Osteocyte (in vitro differentiated cells): Measurements from ENCODE around the gene PHACTR4. TPM values are rescaled to one million over a fixed set of nuclear protein-coding genes. Genes with fewer than 3 reads are reported as not detected.
"Not testable (repeated sequence)": the region's sequence is repeated elsewhere in the genome, so short reads cannot be mapped to it uniquely, and the experiment has no call there.

Experiments used
- DNase-seq: peaks from one replicate; pipeline ENCODE4 v3.0.0; 2021; ENCODE audit warnings: mixed read lengths; ENCODE audit not compliant: unreplicated experiment; ENCODE audit errors: extremely low spot score
- H3K27ac Mint-ChIP-seq: one replicate; pipeline ENCODE4 v1.8.0; 2021; ENCODE audit warnings: mild to moderate bottlenecking, mixed read lengths; ENCODE audit not compliant: unreplicated experiment
- H3K27me3 Mint-ChIP-seq: one replicate; pipeline ENCODE4 v1.8.0; 2021; ENCODE audit warnings: mixed read lengths; ENCODE audit not compliant: unreplicated experiment
- H3K36me3 Mint-ChIP-seq: one replicate; pipeline ENCODE4 v1.8.0; 2021; ENCODE audit warnings: mixed read lengths; ENCODE audit not compliant: unreplicated experiment
- H3K4me1 Mint-ChIP-seq: one replicate; pipeline ENCODE4 v1.8.0; 2021; ENCODE audit warnings: mixed read lengths; ENCODE audit not compliant: unreplicated experiment
- H3K4me3 Mint-ChIP-seq: one replicate; pipeline ENCODE4 v1.8.0; 2021; ENCODE audit warnings: mild to moderate bottlenecking, moderate library complexity, mixed read lengths; ENCODE audit not compliant: unreplicated experiment
- H3K9me3 Mint-ChIP-seq: one replicate; pipeline ENCODE4 v1.8.0; 2021; ENCODE audit warnings: mixed read lengths; ENCODE audit not compliant: unreplicated experiment
- total RNA-seq: library from RNA; stranded (reverse); gene quantifications from 2 replicates; pipeline ENCODE4 v1.2.1, GENCODE V29; 2021
- TF ChIP-seq, protein P1 (sequence below): fragments of 200-600 bp; sonication (generic); IDR thresholded peaks from 2 replicates; pipeline ENCODE4 v1.5.0; 2021; ENCODE audit warnings: antibody characterized with exemption, mild to moderate bottlenecking, moderate library complexity

The PHACTR4 gene
- total RNA-seq, 1 donor from 2014 or later: 56.0 TPM

DNA sequence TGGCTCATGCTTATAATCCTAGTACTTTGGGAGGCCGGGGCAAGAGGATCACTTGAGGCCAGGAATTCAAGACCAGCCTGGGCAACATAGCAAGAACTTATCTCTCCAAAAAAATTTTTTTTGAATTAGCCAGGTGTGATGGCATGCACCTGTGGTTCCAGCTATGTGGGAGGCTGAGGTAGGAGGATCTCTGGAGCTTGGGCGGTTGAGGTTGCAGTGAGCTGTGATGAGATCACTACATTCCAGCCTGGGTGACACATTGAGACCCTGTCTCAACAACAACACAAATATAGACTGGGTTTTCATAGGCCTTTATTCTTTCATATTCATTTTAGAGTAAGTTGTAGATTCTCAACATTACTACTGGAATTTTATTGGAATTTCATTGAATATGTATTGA, 27.9 kb upstream of the PHACTR4 start:
- no peak for DNase-seq
- Mint-ChIP-seq H3K4me1 (peaks cover 3% of the 10 kb centered on the region), H3K4me3 (no peak overlapping the region), H3K27me3 (no peaks in the 10 kb centered on the region), H3K36me3 (no peaks in the 10 kb centered on the region), H3K9me3 (no peaks in the 10 kb centered on the region), H3K27ac (no peak overlapping the region)
- TF ChIP-seq, protein P1, sequence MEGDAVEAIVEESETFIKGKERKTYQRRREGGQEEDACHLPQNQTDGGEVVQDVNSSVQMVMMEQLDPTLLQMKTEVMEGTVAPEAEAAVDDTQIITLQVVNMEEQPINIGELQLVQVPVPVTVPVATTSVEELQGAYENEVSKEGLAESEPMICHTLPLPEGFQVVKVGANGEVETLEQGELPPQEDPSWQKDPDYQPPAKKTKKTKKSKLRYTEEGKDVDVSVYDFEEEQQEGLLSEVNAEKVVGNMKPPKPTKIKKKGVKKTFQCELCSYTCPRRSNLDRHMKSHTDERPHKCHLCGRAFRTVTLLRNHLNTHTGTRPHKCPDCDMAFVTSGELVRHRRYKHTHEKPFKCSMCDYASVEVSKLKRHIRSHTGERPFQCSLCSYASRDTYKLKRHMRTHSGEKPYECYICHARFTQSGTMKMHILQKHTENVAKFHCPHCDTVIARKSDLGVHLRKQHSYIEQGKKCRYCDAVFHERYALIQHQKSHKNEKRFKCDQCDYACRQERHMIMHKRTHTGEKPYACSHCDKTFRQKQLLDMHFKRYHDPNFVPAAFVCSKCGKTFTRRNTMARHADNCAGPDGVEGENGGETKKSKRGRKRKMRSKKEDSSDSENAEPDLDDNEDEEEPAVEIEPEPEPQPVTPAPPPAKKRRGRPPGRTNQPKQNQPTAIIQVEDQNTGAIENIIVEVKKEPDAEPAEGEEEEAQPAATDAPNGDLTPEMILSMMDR: no peak

DNA sequence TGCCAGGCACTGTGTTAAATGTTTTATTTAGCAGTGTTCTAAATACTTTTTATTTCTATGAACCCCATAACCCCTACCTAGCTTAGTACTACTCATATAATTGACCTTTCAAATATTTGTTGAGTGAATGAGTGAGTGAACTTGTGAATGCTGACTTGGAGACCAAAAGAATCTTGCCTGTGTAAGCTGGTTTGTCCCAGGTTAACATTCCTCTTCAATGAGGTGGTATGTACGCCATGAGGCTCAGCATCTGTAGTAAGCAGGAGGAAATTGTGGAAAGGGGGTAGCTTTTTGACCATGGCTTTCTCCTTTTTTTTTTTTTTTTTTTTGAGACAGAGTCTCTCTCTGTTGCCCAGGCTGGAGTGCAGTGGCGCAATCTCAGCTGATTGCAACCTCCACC, 26.1 kb upstream of the PHACTR4 start:
- Mint-ChIP-seq H3K27me3 (no peaks in the 10 kb centered on the region), H3K4me1 (peaks cover 3% of the 10 kb centered on the region), H3K27ac (no peak overlapping the region), H3K36me3 (no peaks in the 10 kb centered on the region), H3K4me3 (no peak overlapping the region), H3K9me3 (no peaks in the 10 kb centered on the region)
- DNase-seq: no peak
- TF ChIP-seq, protein P1: no peak

DNA sequence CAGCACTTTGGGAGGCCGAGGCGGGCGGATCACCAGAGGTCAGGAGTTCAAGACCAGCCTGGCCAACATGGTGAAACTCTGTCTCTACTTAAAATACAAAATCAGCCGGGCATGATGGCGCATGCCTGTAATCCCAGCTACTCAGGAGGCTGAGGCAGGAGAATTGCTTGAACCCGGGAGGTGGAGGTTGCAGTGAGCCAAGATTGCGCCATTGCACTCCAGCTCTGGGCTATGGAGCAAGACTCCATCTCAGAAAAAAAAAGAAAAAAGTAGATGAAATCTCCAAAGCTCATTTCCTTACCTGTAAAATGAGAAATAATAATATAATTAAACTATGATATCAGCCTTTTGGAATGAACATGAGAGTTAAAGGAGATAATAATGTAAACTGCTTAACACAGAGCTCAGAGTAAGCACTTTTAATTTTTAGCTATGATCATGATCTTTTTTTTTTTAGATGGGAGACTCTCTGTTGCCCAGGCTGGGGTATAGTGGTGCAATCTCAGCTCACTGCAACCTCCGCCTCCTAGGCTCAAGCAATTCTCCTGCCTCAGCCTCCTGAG, 16.2 kb upstream of the PHACTR4 start:
- not testable (repeated sequence) for DNase-seq, H3K4me1 Mint-ChIP-seq, H3K27me3 Mint-ChIP-seq, H3K36me3 Mint-ChIP-seq, H3K9me3 Mint-ChIP-seq, H3K27ac Mint-ChIP-seq, H3K4me3 Mint-ChIP-seq

DNA sequence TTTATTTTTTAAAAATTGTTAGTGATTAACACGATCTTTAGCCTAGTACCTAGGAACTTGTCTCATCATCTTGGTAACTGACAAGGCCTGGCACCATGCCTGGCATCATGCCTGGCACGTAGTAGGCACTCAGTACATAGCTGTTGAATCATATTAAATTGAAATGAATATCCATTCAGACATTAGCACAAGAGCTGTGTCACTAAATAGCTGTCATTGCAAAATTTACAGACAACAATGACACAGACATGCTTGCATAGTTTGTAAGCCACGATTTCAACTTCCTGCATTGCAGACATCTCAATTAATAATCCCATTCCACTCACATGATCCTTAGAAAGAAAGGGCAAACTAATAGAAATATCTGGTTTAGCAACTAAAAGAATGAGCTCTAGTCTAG, 15.4 kb upstream of the PHACTR4 start:
- Mint-ChIP-seq H3K27me3 (no peaks in the 10 kb centered on the region), H3K36me3 (no peaks in the 10 kb centered on the region), H3K4me1 (peaks cover 1% of the 10 kb centered on the region), H3K27ac (no peak overlapping the region), H3K4me3 (no peak overlapping the region), H3K9me3 (no peaks in the 10 kb centered on the region)
- TF ChIP-seq, protein P1: no peak
- no peak for DNase-seq

DNA sequence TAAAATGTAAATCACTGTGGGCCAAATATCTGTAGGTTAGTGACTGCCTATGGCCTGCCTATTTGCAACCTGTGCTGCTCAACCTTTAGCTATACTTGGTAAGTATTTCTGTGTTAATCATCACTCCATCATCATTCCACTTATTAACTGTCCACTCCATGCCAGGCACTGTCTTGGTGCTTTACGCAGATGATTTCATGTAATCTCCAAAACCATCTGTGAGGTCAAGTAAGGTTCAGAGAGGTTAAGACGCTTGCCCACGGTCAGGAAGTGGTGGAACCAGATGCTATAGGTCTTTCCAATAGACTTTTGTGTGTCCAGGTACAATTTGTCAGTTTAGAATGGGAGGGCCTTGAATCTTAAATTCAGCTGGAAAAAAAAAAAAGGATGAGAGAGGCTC, 10.8 kb upstream of the PHACTR4 start:
- no peak for DNase-seq
- Mint-ChIP-seq H3K4me3 (no peak overlapping the region), H3K27me3 (peaks cover 5% of the 10 kb centered on the region), H3K36me3 (no peaks in the 10 kb centered on the region), H3K9me3 (no peaks in the 10 kb centered on the region), H3K4me1 (no peaks in the 10 kb centered on the region), H3K27ac (no peak overlapping the region)
- TF ChIP-seq, protein P1: no peak
